ENCODE measurements around the gene CSAG2. TPM values are rescaled to one million over a fixed set of nuclear protein-coding genes. Genes with fewer than 3 reads are reported as not detected.
"Not testable (repeated sequence)": the region's sequence is repeated elsewhere in the genome, so short reads cannot be mapped to it uniquely, and the experiment has no call there.

Gene CSAG2
- polyA plus RNA-seq, 1 of the 3 experiments (the other 2 are of a cell fraction), result not detected

- no peaks in the 10 kb centered on the region for H4K20me1 ChIP-seq (ENCODE audit: insufficient read depth)
- H2AFZ ChIP-seq (ENCODE audit: low read depth), result no peak overlapping the region
- H3K4me1 ChIP-seq (ENCODE audit: control insufficient read depth in 1 of 2, insufficient read depth in 2 of 2, low read depth in 1 of 2, low read length in 1 of 2), result no peaks in the 10 kb centered on the region
- H3K79me2 ChIP-seq (ENCODE audit: insufficient read depth), result 0 out of 2 replicates have a peak, but pooled peaks cover 10% of the 10 kb centered on the region
- H3K4me2 ChIP-seq, result no peak overlapping the region
- ChIA-PET POLR2A (no interaction called here), CTCF (no interaction called here)
- TF ChIP-seq SMC3 (IDR thresholded peaks at IDR 0.05; ENCODE audit: low read depth, low read length) (no peak), TCF12 (IDR thresholded peaks at IDR 0.05) (no peak), USF1 (IDR thresholded peaks at IDR 0.05; ENCODE audit: borderline replicate concordance, low read depth) (no peak), NFIC (IDR thresholded peaks at IDR 0.05; ENCODE audit: borderline replicate concordance) (no peak), FOXJ3 (CRISPR knock-in tag; IDR thresholded peaks at IDR 0.05) (no peak), NRF1 (IDR thresholded peaks at IDR 0.05; ENCODE audit: low read depth, low read length) (no peak), IRF3 (IDR thresholded peaks at IDR 0.05; ENCODE audit: low read depth, low read length) (no peak), MEF2A (IDR thresholded peaks at IDR 0.05; ENCODE audit: borderline replicate concordance, low read depth) (no peak), RAD21 (IDR thresholded peaks at IDR 0.05; ENCODE audit: low read length) (no peak), ZBTB33 (IDR thresholded peaks at IDR 0.05; ENCODE audit: borderline replicate concordance, low read depth) (no peak), GATA2 (CRISPR knock-in tag; IDR thresholded peaks at IDR 0.05) (no peak), MXI1 (IDR thresholded peaks at IDR 0.05; ENCODE audit: low read depth, low read length) (no peak), POLR2AphosphoS5 (IDR thresholded peaks at IDR 0.05; ENCODE audit: low read depth, low read length) (no peak), RFX5 (IDR thresholded peaks at IDR 0.05; ENCODE audit: low read length) (no peak), TEAD4 (IDR thresholded peaks at IDR 0.05; ENCODE audit: borderline replicate concordance, insufficient read depth) (no peak)
- H3K9ac ChIP-seq, result no peak overlapping the region
- no peaks in the 10 kb centered on the region for H3K36me3 ChIP-seq (replicated peaks in 1 of 2; ENCODE audit: control insufficient read depth in 1 of 2, insufficient read depth in 2 of 2, low read length in 1 of 2)
- H3K27ac ChIP-seq (ENCODE audit: low read depth in 2 of 2, low read length in 1 of 2), result no peak overlapping the region
- H3K9me3 ChIP-seq, result no peaks in the 10 kb centered on the region
- no peak overlapping the region for H3K4me3 ChIP-seq (ENCODE audit: low read depth in 2 of 2, low read length in 1 of 2)
- DNase-seq, result no peak
- H3K9me2 ChIP-seq, result no peaks in the 10 kb centered on the region
- no peaks in the 10 kb centered on the region for H3F3A ChIP-seq (replicated peaks; ENCODE audit: insufficient read depth)
- 43% methylated on average over 5 of the region's 7 CpGs for WGBS (ENCODE audit: low lambda C conversion rate)
- H3K27me3 ChIP-seq (ENCODE audit: insufficient read depth), result no peaks in the 10 kb centered on the region
Observed at GRCh38 chrX:152725409-152725808, 16.3 kb upstream of the CSAG2 start.

- CTCF ChIA-PET; POLR2A ChIA-PET; H3K4me1 ChIP-seq (ENCODE audit: control insufficient read depth in 1 of 2, insufficient read depth in 2 of 2, low read depth in 1 of 2, low read length in 1 of 2); H2AFZ ChIP-seq (ENCODE audit: low read depth); H3K79me2 ChIP-seq (ENCODE audit: insufficient read depth); H3K27ac ChIP-seq (ENCODE audit: low read depth in 2 of 2, low read length in 1 of 2); DNase-seq; H3K4me2 ChIP-seq; H3K9me3 ChIP-seq; H3F3A ChIP-seq (replicated peaks; ENCODE audit: insufficient read depth); H4K20me1 ChIP-seq (ENCODE audit: insufficient read depth); H3K9ac ChIP-seq; H3K4me3 ChIP-seq (ENCODE audit: low read depth in 2 of 2, low read length in 1 of 2); H3K9me2 ChIP-seq; H3K27me3 ChIP-seq (ENCODE audit: insufficient read depth); H3K36me3 ChIP-seq (replicated peaks in 1 of 2; ENCODE audit: control insufficient read depth in 1 of 2, insufficient read depth in 2 of 2, low read length in 1 of 2): not testable (repeated sequence)
- WGBS (ENCODE audit: low lambda C conversion rate), result no CpG with 5 or more reads among the region's 35 CpGs
Observed at GRCh38 chrX:152713815-152714787, 5.0 kb upstream of the CSAG2 start, which contains the start of gene MAGEA2B. Gene MAGEA2B, plus strand, starts transcription at chrX:152714628. Its CDS starts 2,479 bp downstream, at chrX:152717107.

- H3K9me3 ChIP-seq; H3K36me3 ChIP-seq (replicated peaks in 1 of 2; ENCODE audit: control insufficient read depth in 1 of 2, insufficient read depth in 2 of 2, low read length in 1 of 2); H3F3A ChIP-seq (replicated peaks; ENCODE audit: insufficient read depth); H3K27me3 ChIP-seq (ENCODE audit: insufficient read depth); H2AFZ ChIP-seq (ENCODE audit: low read depth); H3K4me1 ChIP-seq (ENCODE audit: control insufficient read depth in 1 of 2, insufficient read depth in 2 of 2, low read depth in 1 of 2, low read length in 1 of 2); DNase-seq; H3K4me3 ChIP-seq (ENCODE audit: low read depth in 2 of 2, low read length in 1 of 2); H3K9me2 ChIP-seq; H3K79me2 ChIP-seq (ENCODE audit: insufficient read depth); CTCF ChIA-PET; H4K20me1 ChIP-seq (ENCODE audit: insufficient read depth); H3K27ac ChIP-seq (ENCODE audit: low read depth in 2 of 2, low read length in 1 of 2); H3K9ac ChIP-seq; POLR2A ChIA-PET; H3K4me2 ChIP-seq: not testable (repeated sequence)
- no CpG with 5 or more reads among the region's 5 CpGs for WGBS (ENCODE audit: low lambda C conversion rate)
Observed at GRCh38 chrX:152713195-152713594, 4.1 kb upstream of the CSAG2 start.
